OCI-LY1 (cell line): ENCODE data around the gene DUSP7.

ENCODE experiments used
- CTCF ChIP-seq: fragments of 200-600 bp; sonication (generic), shearing (Covaris generic); IDR thresholded peaks from 2 replicates; pipeline ENCODE4 v1.5.1; 2017; ENCODE audit warnings: mild to moderate bottlenecking, antibody characterized with exemption, low read length, moderate library complexity, mixed read lengths
- EZH2 ChIP-seq: fragments of 200-600 bp; sonication (generic), shearing (Covaris generic); IDR thresholded peaks from 2 replicates; pipeline ENCODE4 v1.8.0; 2017; ENCODE audit warnings: borderline replicate concordance, mixed run types, mild to moderate bottlenecking, antibody characterized with exemption, low read length, moderate library complexity, mixed read lengths

GRCh38 chr3:52021489-52022268, 34.7 kb downstream of the DUSP7 start:
- TF ChIP-seq CTCF (no peak), EZH2 (no peak)
